Cerebellar cortex (tissue), 1 donor: ENCODE measurements around the gene PPP1R18.
"Not testable (repeated sequence)": the region's sequence is repeated elsewhere in the genome, so short reads cannot be mapped to it uniquely, and the experiment has no call there.

Source experiments
- DNase-seq: peaks from one replicate; pipeline ENCODE4 v3.0.0-alpha.2; 2015; ENCODE audit warnings: low spot score

The PPP1R18 gene

GRCh38 chr6:30666300-30666699 is 20.1 kb downstream of the PPP1R18 start:
- DNase-seq: not testable (repeated sequence)

DNA sequence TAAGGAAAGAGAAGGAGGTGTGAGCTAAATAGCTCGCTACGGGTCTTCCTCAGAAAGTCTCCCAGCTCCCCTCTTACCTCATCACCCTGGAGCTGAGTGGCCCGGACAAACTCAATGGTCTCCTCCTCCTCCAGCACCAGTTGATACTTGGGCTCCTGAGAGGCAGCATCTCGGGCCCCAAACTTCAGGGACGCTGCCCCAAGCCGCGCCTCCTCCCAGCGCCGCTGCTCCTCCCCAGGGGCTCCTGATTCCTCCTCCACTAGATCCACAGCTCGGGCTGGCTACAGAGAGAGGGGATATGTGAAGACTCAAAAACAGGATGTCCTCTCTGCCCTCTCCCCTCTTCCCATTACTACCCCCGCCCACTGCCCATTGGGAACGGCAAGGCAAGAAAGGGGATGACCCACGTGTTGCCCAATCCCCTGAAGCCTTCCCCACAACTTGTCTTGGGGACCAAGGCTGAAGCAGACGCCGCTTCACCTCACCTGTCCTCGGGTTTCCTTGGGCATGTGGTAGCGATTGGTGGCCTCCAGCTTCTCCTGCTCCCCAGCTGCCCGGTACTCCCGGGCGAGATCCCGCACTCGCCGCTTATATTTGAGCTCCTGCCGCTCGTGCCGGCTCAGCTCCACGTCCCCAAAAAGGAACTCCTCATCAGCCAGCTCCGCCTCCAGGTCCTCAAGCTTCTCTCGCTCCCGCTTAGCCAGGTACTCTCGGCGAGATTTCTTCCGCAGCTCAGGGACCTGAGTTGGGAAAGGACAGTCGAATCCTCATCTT is 21.3 kb downstream of the PPP1R18 start:
- no peak for DNase-seq

DNA sequence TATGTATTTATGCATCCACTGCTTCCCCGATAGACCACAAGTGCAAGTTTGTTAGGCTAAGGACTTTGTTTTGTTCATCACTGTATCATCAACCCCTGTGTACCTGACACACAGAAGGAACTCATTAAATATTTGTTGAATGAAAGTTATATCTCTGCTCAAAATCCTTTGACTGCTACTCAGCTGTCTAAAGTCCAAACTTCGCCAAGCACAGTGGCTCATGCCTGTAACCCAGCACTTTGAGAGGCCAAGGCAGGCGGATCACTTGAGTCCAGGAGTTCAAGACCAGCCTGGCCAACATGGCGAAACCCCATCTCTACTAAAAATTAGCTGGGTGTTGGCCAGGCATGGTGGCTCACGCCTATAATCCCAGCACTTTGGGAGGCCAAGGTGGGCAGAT is 28.5 kb downstream of the PPP1R18 start:
- DNase-seq: not testable (repeated sequence)

DNA sequence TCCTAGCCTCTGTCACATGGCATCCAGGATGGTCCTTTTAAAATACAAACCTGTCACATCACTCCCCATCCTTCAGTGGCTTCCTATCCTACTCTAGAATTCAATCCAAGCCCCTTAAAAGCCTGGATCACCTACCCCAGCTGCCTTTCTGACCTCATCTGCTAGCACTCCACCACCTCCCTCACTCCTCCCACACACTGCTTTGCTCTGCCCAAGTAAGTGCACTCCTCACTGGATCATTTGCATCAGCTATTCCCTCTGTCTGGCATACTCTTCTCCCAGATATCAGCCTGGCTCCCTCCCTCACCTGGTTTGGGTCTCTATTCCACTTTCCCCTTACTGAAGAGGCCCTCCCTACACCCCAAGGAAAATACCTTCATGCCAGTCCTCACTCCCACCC is 29.0 kb downstream of the PPP1R18 start:
- no peak for DNase-seq

DNA sequence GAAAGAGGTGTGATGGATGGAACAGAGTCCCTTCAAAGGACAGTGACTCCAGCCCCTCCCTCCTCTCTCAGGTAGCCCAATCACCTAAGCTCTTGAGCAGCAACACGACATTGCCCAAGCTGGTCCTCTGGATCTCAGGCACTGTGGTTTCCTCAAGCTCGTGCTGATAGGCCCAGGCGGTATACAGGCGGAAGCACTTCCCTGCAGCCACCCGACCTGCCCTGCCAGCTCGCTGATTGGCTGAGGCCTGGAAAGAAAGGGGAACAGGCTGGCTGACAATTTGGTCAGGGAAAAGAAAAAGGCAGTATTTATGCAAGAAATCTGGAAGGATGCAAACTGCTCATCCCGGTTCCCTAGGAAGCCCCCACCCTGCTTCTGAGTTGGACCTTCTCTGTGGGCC is 29.9 kb downstream of the PPP1R18 start:
- DNase-seq: no peak

DNA sequence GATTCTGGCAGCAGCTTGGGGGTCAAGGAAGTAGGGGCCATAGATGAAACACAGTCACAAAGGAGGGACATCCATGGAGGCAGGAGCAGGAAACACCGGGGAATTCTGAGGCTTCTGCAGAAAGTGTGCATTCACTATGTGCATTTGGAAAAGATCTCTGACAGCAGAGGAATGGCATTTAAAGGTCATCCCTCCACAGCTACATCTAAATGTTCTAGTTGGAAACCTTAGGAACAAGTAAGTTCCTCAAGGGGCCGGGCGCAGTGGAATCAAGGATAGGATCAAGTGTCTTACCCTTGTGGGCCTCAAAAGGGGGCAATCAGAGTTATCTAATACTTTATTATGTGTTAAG is 30.7 kb downstream of the PPP1R18 start:
- no peak for DNase-seq

GRCh38 chr6:30654798-30655742 is 31.4 kb downstream of the PPP1R18 start:
- no peak for DNase-seq

DNA sequence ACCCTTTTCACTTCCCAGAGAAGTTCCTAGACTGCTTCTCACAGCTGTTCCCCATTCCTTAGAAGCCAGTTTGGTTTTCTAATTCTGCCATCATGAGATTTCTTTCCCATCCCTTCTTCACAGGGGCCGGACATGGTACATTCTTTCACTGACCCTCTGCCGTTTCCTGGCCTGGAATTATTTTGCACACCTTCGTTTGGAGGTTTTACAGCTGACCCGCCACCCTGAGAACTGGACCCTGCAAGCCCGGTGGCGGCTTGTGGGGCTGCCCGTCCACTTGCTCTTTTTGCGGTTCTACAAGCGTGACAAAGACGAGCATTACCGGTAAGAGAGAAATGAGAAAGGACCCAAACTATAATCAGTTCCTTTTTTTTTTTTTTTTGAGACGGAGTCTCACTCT is 35.3 kb downstream of the PPP1R18 start:
- DNase-seq: no peak

DNA sequence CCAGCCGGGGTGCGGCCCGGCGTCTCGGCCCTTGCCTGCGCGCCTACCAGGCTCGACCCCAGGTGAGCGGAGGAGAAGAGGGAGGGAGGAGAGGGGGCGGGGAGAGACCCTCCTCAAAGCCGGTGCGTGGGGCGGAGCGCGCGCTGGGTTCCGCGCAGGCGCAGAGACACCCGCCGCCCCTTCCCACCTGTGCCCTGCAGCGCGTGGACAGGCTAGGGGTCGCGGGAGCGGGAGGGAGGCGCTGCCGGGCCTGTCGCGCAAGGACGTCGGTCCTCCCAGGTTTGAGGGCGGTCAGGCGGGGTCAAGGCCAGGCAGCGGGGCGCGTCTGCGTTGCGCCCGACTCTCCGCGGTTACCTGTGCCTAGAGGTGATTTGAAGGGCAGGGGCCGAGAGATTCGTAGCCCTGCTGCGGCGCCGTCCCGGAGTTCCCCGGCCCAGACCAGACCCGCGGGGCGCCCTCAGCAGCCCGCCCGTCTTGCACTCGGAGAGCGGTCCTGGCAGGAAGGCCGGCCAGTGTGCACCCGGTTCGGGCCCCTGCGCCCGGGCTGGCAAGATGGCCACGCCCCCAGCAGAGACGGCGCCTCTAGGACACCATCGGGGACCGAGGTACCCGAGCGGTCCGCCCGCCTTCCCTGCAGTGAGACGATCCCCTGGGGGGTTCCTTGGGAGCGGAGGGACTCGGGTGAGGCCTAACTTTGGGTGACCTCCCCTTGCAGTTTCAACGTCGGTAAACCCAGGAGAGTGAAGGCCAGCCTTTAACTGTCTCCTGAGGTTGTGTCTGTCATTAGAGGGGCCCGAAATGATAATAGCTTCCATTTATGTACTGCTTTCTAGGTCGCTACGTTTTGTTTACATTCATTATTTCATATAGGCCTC is 39.0 kb downstream of the PPP1R18 start:
- DNase-seq: peak; percentile 56

DNA sequence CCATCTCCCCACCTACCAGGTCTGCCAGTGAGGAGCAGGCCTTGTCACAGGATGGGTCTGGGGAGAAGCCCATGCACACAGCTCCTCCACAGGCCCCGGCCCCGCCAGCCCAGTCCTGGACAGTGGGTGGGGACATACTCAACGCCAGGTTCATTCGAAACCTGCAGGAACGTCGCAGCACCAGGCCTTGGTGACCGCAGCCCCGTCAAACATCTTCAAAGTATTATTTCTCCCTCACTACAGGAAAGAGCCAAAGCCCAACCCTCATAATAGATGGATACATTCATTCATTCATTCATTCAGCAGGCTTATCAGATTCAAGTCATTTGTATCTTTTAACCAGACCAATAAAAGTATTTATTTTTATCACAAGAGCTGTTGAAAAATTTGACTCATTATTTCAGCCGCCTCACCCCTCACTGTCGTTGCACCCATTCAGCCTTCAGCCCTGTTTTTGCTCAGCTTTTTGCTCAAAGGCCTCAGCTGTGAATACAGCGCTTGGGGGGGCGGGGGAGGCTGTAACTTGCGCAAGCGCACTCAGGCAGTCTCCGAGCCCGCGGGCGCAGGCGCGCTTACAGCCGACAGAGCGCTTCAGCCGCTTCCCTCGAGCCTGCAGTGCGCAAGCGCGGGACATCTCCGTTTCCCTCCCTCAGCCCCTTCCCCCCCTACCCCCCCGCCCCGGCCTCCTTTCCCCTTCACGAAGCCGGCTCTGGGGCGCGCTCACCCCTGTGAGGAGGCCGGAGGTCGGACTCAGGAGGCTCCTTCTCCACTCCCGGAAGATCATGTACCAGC is 39.8 kb downstream of the PPP1R18 start, which contains the start of gene C6orf136:
Gene C6orf136, plus strand, starts transcription at position 684 of the 792 bp plus-strand sequence. Its CDS starts 99 bp downstream, at position 783.
- peak; percentile 92 for DNase-seq

GRCh38 chr6:30645989-30646388 is 40.5 kb downstream of the PPP1R18 start:
- DNase-seq: no peak

DNA sequence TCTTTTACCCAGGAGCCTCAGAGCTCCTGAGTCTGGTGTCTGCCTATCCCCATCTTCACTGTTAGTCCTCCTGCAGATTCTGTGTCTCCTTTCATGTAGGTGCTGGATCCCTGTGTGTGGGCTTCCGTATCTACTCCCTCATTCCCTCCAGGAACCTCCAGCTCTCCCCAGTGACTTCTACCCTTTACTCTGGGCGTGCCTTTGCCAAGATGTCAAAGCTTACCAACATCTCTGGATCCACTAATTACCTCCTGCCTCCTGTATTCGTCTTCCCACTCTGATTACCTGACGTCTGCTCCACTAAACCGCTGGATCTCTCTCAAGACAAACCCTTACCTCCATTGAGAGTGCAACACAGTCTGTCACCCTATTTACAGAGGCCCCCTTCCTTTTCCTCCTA is 41.7 kb downstream of the PPP1R18 start:
- DNase-seq: no peak

- DNase-seq: no peak
These were observed 42.8 kb downstream of the PPP1R18 start for GRCh38 chr6:30643656-30644055.

DNA sequence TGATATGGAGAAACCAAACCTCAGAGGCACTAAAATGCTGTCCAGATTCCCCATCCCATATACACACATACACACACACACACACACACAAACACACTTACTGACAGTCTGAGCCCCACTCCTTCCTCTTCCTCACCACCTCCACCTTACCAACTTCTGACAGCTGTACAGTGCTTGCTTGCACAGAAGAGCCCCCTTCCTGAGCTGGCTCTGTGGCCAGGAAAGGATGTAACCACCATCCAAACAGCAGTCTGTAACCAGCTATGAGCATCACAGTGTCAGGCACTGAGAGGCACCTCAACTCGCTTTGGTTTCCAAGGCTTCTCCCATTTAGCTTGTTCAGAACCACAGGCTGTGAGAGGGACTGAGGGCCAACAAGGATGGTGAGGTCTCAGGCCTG is 45.4 kb downstream of the PPP1R18 start:
- DNase-seq: no peak

DNA sequence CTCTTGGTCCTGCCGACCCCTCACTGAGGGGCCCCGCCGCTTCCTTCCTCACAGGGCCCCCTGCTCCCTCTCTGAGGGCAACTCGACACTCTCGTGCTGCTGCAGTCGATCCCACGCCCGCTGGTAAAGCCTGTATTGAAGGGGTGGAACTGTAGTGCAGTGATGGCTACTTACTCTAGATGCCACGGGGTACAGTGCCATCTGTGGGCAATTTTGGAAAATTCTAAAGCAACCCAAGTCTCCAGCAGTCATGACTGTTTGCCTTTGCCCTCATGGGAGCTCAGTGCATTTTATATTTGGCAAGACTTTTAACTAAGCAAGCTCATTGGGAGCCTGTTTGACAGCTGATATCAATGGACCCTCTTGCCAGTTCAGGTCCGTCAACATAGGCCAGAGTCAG is 46.0 kb downstream of the PPP1R18 start:
- DNase-seq: no peak

- no peak for DNase-seq
These were observed 50.6 kb downstream of the PPP1R18 start for GRCh38 chr6:30635834-30636233.

GRCh38 chr6:30626484-30627366 is 59.7 kb downstream of the PPP1R18 start, which contains the start of gene ATAT1:
Gene ATAT1 (plus strand): TSS chr6:30626874.
- DNase-seq: peak; percentile 86
